H1 (cell line): Measurements from ENCODE around the gene BNIP1. TPM values are rescaled to one million over a fixed set of nuclear protein-coding genes. Genes with fewer than 3 reads are reported as not detected.

Source experiments
- CTCF ChIA-PET: fragments of 300-600 bp; sonication (Branson Sonifier 250); formaldehyde crosslinking; loops from one replicate; lab custom pipeline; 2021; ENCODE audit not compliant: partially characterized antibody; lab: Charles Lee
- POLR2A ChIA-PET: fragments of 300-600 bp; sonication (Branson Sonifier 250); formaldehyde crosslinking; loops from one replicate; lab custom pipeline; 2021; ENCODE audit warnings: inconsistent platforms; ENCODE audit not compliant: partially characterized antibody; lab: Charles Lee
- DNase-seq, 2 experiments: peaks; one replicate each; pipeline versions ENCODE4 v3.0.0 to v3.0.0-alpha.2; 2010 to 2022; ENCODE audit warnings: low spot score in 2 of 2, low read depth in 1 of 2, mixed read lengths in 1 of 2
- FAIRE-seq: peaks from 2 replicates; lab custom pipeline; 2011; peaks lifted over from hg19 to GRCh38; lab: Jason Lieb, UNC
- H2AFZ ChIP-seq: 2 replicates; pipeline ENCODE4 v1.8.1; 2012; ENCODE audit warnings: low read length, inconsistent platforms
- H2AK5ac ChIP-seq: 2 replicates; pipeline ENCODE4 v1.6.1; 2013; ENCODE audit warnings: low read depth, low read length
- H2BK120ac ChIP-seq: replicated peaks from 2 replicates; pipeline ENCODE3; 2013; ENCODE audit warnings: low read depth, low read length, inconsistent platforms
- H2BK12ac ChIP-seq: 2 replicates; pipeline ENCODE4 v1.6.1; 2013; ENCODE audit warnings: low read depth, low read length
- H2BK15ac ChIP-seq: 2 replicates; pipeline ENCODE4 v1.6.1; 2013; ENCODE audit warnings: low read length
- H2BK20ac ChIP-seq: 2 replicates; pipeline ENCODE4 v1.6.1; 2013; ENCODE audit warnings: low read length
- H2BK5ac ChIP-seq: 2 replicates; pipeline ENCODE4 v1.6.1; 2013; ENCODE audit warnings: low read depth, low read length
- H3K14ac ChIP-seq: 2 replicates; pipeline ENCODE4 v1.6.1; 2013; ENCODE audit warnings: inconsistent platforms; ENCODE audit not compliant: insufficient read length
- H3K18ac ChIP-seq: 2 replicates; pipeline ENCODE4 v1.6.1; 2013; ENCODE audit warnings: low read length; ENCODE audit errors: extremely low read depth
- H3K23ac ChIP-seq: 2 replicates; pipeline ENCODE4 v1.6.1; 2013; ENCODE audit warnings: inconsistent platforms; ENCODE audit not compliant: insufficient read length
- H3K23me2 ChIP-seq: 2 replicates; pipeline ENCODE4 v1.6.1; 2013; ENCODE audit warnings: low read depth, low read length
- H3K27ac ChIP-seq: 2 replicates; pipeline ENCODE4 v1.6.1; 2011; ENCODE audit warnings: low read depth, low read length, inconsistent platforms
- H3K27me3 ChIP-seq, 4 experiments: replicated peaks in 1 of 4; 1 replicate in 1 of 4; 2 replicates in 3 of 4; pipeline versions ENCODE4 v1.6.1 to v1.8.1; 2011 to 2013; ENCODE audit warnings: low read length in 3 of 4, mild to moderate bottlenecking in 3 of 4, inconsistent platforms in 2 of 4, mixed read lengths in 2 of 4, moderate library complexity in 1 of 4; ENCODE audit not compliant: control insufficient read depth in 3 of 4, insufficient read depth in 3 of 4; ENCODE audit errors: extremely low read depth in 1 of 4
- H3K36me3 ChIP-seq, 4 experiments: 2 replicates each; pipeline versions ENCODE4 v1.6.1 to v1.8.1; 2011 to 2013; ENCODE audit warnings: mild to moderate bottlenecking in 4 of 4, low read length in 3 of 4, moderate library complexity in 2 of 4, control low read depth in 1 of 4, inconsistent platforms in 1 of 4; ENCODE audit not compliant: insufficient read depth in 4 of 4, control insufficient read depth in 2 of 4
- H3K4ac ChIP-seq: replicated peaks from 2 replicates; pipeline ENCODE3; 2013; ENCODE audit warnings: low read length, low read depth, mixed read lengths, inconsistent platforms; ENCODE audit not compliant: insufficient read length
- H3K4me1 ChIP-seq, 4 experiments: replicated peaks in 1 of 4; 1 replicate in 1 of 4; 2 replicates in 3 of 4; pipeline versions ENCODE4 v1.6.1 to v1.8.1; 2011 to 2013; ENCODE audit warnings: low read length in 3 of 4, inconsistent platforms in 2 of 4, mixed read lengths in 1 of 4; ENCODE audit not compliant: insufficient read depth in 4 of 4, control insufficient read depth in 3 of 4
- H3K4me2 ChIP-seq, 2 experiments: 2 replicates each; pipeline versions ENCODE4 v1.6.1 to v1.8.1; 2011 to 2013; ENCODE audit warnings: low read depth in 2 of 2, low read length in 2 of 2, control low read depth in 1 of 2, inconsistent platforms in 1 of 2, mild to moderate bottlenecking in 1 of 2; ENCODE audit not compliant: insufficient read depth in 1 of 2
- H3K4me3 ChIP-seq, 4 experiments: fragments of 200-600, 300-600 bp in 1 of 4; sonication (generic), shearing (Covaris generic), sonication (Bioruptor Twin) in 1 of 4; 2 replicates each; pipeline versions ENCODE4 v1.5.1 to v1.8.1; 2011 to 2016; ENCODE audit warnings: low read length in 4 of 4, low read depth in 3 of 4, control low read depth in 2 of 4, inconsistent platforms in 2 of 4, mild to moderate bottlenecking in 2 of 4, mixed read lengths in 1 of 4, moderate library complexity in 1 of 4; ENCODE audit not compliant: insufficient read depth in 2 of 4; ENCODE audit errors: extremely low read depth in 1 of 4
- H3K56ac ChIP-seq: replicated peaks from 2 replicates; pipeline ENCODE3; 2013; ENCODE audit warnings: low read depth, mild to moderate bottlenecking, mixed read lengths, low read length, inconsistent platforms; ENCODE audit not compliant: insufficient read length
- H3K79me1 ChIP-seq: 2 replicates; pipeline ENCODE4 v1.6.1; 2013; ENCODE audit warnings: low read depth, low read length, control low read depth
- H3K79me2 ChIP-seq, 2 experiments: 2 replicates each; pipeline versions ENCODE4 v1.6.1 to v1.8.1; 2012 to 2013; ENCODE audit warnings: low read length in 2 of 2, mild to moderate bottlenecking in 2 of 2, inconsistent platforms in 1 of 2; ENCODE audit not compliant: insufficient read depth in 2 of 2, control insufficient read depth in 1 of 2
- H3K9ac ChIP-seq, 4 experiments: replicated peaks in 1 of 4; 1 replicate in 1 of 4; 2 replicates in 3 of 4; pipeline versions ENCODE4 v1.6.1 to v1.8.1; 2011 to 2013; ENCODE audit warnings: low read depth in 3 of 4, low read length in 3 of 4, control low read depth in 2 of 4, mild to moderate bottlenecking in 2 of 4, moderate library complexity in 2 of 4, inconsistent platforms in 1 of 4; ENCODE audit errors: extremely low read depth in 1 of 4
- H3K9me3 ChIP-seq, 2 experiments: 2 replicates each; pipeline versions ENCODE4 v1.6.1 to v1.8.1; 2012 to 2013; ENCODE audit warnings: mild to moderate bottlenecking in 2 of 2, moderate library complexity in 2 of 2, control low read depth in 1 of 2, inconsistent platforms in 1 of 2, low read depth in 1 of 2, low read length in 1 of 2, mixed read lengths in 1 of 2; ENCODE audit not compliant: insufficient read depth in 2 of 2
- H4K20me1 ChIP-seq, 2 experiments: replicated peaks in 1 of 2; 2 replicates each; pipeline versions ENCODE3 to v1.8.1; 2011 to 2013; ENCODE audit warnings: inconsistent platforms in 2 of 2, low read length in 2 of 2, mild to moderate bottlenecking in 1 of 2; ENCODE audit not compliant: insufficient read depth in 2 of 2, control insufficient read depth in 1 of 2
- H4K5ac ChIP-seq: 2 replicates; pipeline ENCODE4 v1.6.1; 2013; ENCODE audit warnings: low read length, low read depth, mixed read lengths, inconsistent platforms; ENCODE audit not compliant: insufficient read length
- H4K8ac ChIP-seq: 2 replicates; pipeline ENCODE4 v1.8.0; 2013; ENCODE audit warnings: mild to moderate bottlenecking, moderate library complexity, low read length, inconsistent platforms; ENCODE audit not compliant: insufficient read depth; ENCODE audit errors: extremely low read depth
- H4K91ac ChIP-seq: replicated peaks from 2 replicates; pipeline ENCODE3; 2013; ENCODE audit warnings: low read length, mixed read lengths, inconsistent platforms; ENCODE audit not compliant: insufficient read length
- KDM1A ChIP-seq: fragments of 200-600, 300-600 bp; sonication (generic); IDR thresholded peaks from 2 replicates; pipeline ENCODE4 v1.7.1; 2016; ENCODE audit warnings: mild to moderate bottlenecking, low read length, borderline replicate concordance
- NRF1 ChIP-seq: IDR thresholded peaks from 2 replicates; pipeline ENCODE4 v1.6.1; 2011; ENCODE audit warnings: mild to moderate bottlenecking, low read depth, low read length, improper control_type of control experiment
- RAD21 ChIP-seq, 2 experiments: IDR thresholded peaks in 1 of 2; conservative IDR thresholded peaks in 1 of 2; 2 replicates each; pipeline ENCODE4 v1.6.1; 2011; ENCODE audit warnings: low read depth in 2 of 2, low read length in 2 of 2, improper control_type of control experiment in 1 of 2, inconsistent platforms in 1 of 2, mild to moderate bottlenecking in 1 of 2, moderate library complexity in 1 of 2
- RFX5 ChIP-seq: IDR thresholded peaks from 2 replicates; pipeline ENCODE4 v1.6.1; 2011; ENCODE audit warnings: low read depth, low read length, improper control_type of control experiment, borderline replicate concordance
- RNF2 ChIP-seq: fragments of 200-900, 300-1000 bp; sonication (generic); IDR thresholded peaks from 2 replicates; pipeline ENCODE4 v1.7.1; 2016; ENCODE audit warnings: borderline replicate concordance, low read depth, mild to moderate bottlenecking, antibody characterized with exemption, low read length; ENCODE audit not compliant: poor library complexity, severe bottlenecking; ENCODE audit errors: missing control alignments
- WGBS, 2 experiments: shearing (Covaris generic) in 1 of 2; methylation state at CpG; one replicate each; pipeline versions ENCODE4 v1.1.6 to v1.1.7; 2013 to 2015; ENCODE audit warnings: low lambda C conversion rate in 2 of 2, mixed read lengths in 2 of 2, inconsistent platforms in 1 of 2, low coverage in 1 of 2, missing lambda C conversion rate in 1 of 2; ENCODE audit not compliant: insufficient replicate concordance in 2 of 2, insufficient coverage in 1 of 2, insufficient read length in 1 of 2; ENCODE audit errors: extremely low coverage in 1 of 2, missing lambda C conversion rate in 1 of 2; 5-methylcytosine and 5-hydroxymethylcytosine counted together
- polyA plus RNA-seq, 7 experiments: library from polyadenylated mRNA; depleted of rRNA in 3 of 7; stranded (reverse) in 5 of 7; unstranded in 2 of 7; fragments of >200 nt in 5 of 7; fragments of 200-250 nt in 2 of 7; gene quantifications; 1 replicate in 5 of 7; 2 replicates in 1 of 7; 4 replicates in 1 of 7; pipeline versions ENCODE4 v1.2.1 to v1.2.3, GENCODE V29; 2011 to 2013; ENCODE audit warnings: missing spikeins in 2 of 7, mixed read lengths in 2 of 7
- total RNA-seq: library from RNA; stranded (reverse); fragmentation: NEBNext Ultra II Directional; extraction: Animal tissue kit (Norgen Biotek cat#: 25700); gene quantifications from 2 replicates; pipeline ENCODE4 v1.2.1, GENCODE V29; 2021

Gene BNIP1
- total and polyA plus RNA-seq, 2 of the 8 experiments (the other 6 are each of a cell fraction or from before 2014, with no cell fraction given) = 13.5 to 14.7 TPM

GRCh38 chr5:173180331-173180730 is 36.0 kb downstream of the BNIP1 start:
- no peak overlapping the region for H2BK15ac ChIP-seq
- H2BK20ac ChIP-seq = no peak overlapping the region
- no peak for TF ChIP-seq NRF1
- no peak for TF ChIP-seq RFX5
- no peak for TF ChIP-seq KDM1A
- no peak for TF ChIP-seq RAD21 (IDR thresholded peaks at IDR 0.05 in 1 of 2, conservative IDR thresholded peaks at IDR 0.05 in 1 of 2; ENCODE audit: low read depth in 2 of 2, low read length in 2 of 2)
- no peak for TF ChIP-seq RNF2
- no peak overlapping the region for H2BK12ac ChIP-seq
- FAIRE-seq = no peak
- no peak overlapping the region for H4K5ac ChIP-seq
- no peak overlapping the region for H4K8ac ChIP-seq
- H3K56ac ChIP-seq = no peak overlapping the region
- no peak overlapping the region for H2BK120ac ChIP-seq
- DNase-seq = no peak
- H3K27ac ChIP-seq = no peak overlapping the region
- no peak overlapping the region for H3K4me2 ChIP-seq
- H3K23ac ChIP-seq = no peak overlapping the region
- H3K4me3 ChIP-seq = no peak overlapping the region
- H3K9ac ChIP-seq = no peak overlapping the region
- H3K36me3 ChIP-seq = no peaks in the 10 kb centered on the region
- no peak overlapping the region for H3K4ac ChIP-seq
- no peaks in the 10 kb centered on the region for H3K79me2 ChIP-seq
- 100% methylated on average over 2 of the region's 2 CpGs; no CpG with 5 or more reads in 1 of the 2 experiments for WGBS, 2 experiments
- no peak overlapping the region for H2AK5ac ChIP-seq
- CTCF ChIA-PET = interaction anchor here (0.7 to 1.5 kb wide), 2 partner anchors 17 to 26 kb away, joined by 3 read pairs; no protein-coding TSS in a partner anchor
- no peak overlapping the region for H4K91ac ChIP-seq
- H2AFZ ChIP-seq = no peak overlapping the region
- no peaks in the 10 kb centered on the region for H4K20me1 ChIP-seq
- H2BK5ac ChIP-seq = no peak overlapping the region
- H3K18ac ChIP-seq = no peak overlapping the region
- no peaks in the 10 kb centered on the region for H3K79me1 ChIP-seq
- H3K23me2 ChIP-seq = no peaks in the 10 kb centered on the region
- no peaks in the 10 kb centered on the region for H3K9me3 ChIP-seq
- H3K27me3 ChIP-seq = no peaks in the 10 kb centered on the region
- no peak overlapping the region for H3K14ac ChIP-seq
- POLR2A ChIA-PET = no interaction called here
- H3K4me1 ChIP-seq = peaks cover 0 to 1% (median under 1%) of the 10 kb centered on the region in 4 experiments; a peak in 2 of 7 replicates
